H1 (cell line): Measurements from ENCODE around the gene DISC1. TPM values are rescaled to one million over a fixed set of nuclear protein-coding genes. Genes with fewer than 3 reads are reported as not detected.

Source experiments
- CTCF ChIA-PET: fragments of 300-600 bp; sonication (Branson Sonifier 250); formaldehyde crosslinking; loops from one replicate; lab custom pipeline; 2021; ENCODE audit not compliant: partially characterized antibody; lab: Charles Lee
- POLR2A ChIA-PET: fragments of 300-600 bp; sonication (Branson Sonifier 250); formaldehyde crosslinking; loops from one replicate; lab custom pipeline; 2021; ENCODE audit warnings: inconsistent platforms; ENCODE audit not compliant: partially characterized antibody; lab: Charles Lee
- DNase-seq, 2 experiments: peaks; one replicate each; pipeline versions ENCODE4 v3.0.0 to v3.0.0-alpha.2; 2010 to 2022; ENCODE audit warnings: low spot score in 2 of 2, low read depth in 1 of 2, mixed read lengths in 1 of 2
- FAIRE-seq: peaks from 2 replicates; lab custom pipeline; 2011; peaks lifted over from hg19 to GRCh38; lab: Jason Lieb, UNC
- H2AFZ ChIP-seq: 2 replicates; pipeline ENCODE4 v1.8.1; 2012; ENCODE audit warnings: low read length, inconsistent platforms
- H2AK5ac ChIP-seq: 2 replicates; pipeline ENCODE4 v1.6.1; 2013; ENCODE audit warnings: low read depth, low read length
- H2BK120ac ChIP-seq: replicated peaks from 2 replicates; pipeline ENCODE3; 2013; ENCODE audit warnings: low read depth, low read length, inconsistent platforms
- H2BK12ac ChIP-seq: 2 replicates; pipeline ENCODE4 v1.6.1; 2013; ENCODE audit warnings: low read depth, low read length
- H2BK15ac ChIP-seq: 2 replicates; pipeline ENCODE4 v1.6.1; 2013; ENCODE audit warnings: low read length
- H2BK20ac ChIP-seq: 2 replicates; pipeline ENCODE4 v1.6.1; 2013; ENCODE audit warnings: low read length
- H2BK5ac ChIP-seq: 2 replicates; pipeline ENCODE4 v1.6.1; 2013; ENCODE audit warnings: low read depth, low read length
- H3K14ac ChIP-seq: 2 replicates; pipeline ENCODE4 v1.6.1; 2013; ENCODE audit warnings: inconsistent platforms; ENCODE audit not compliant: insufficient read length
- H3K18ac ChIP-seq: 2 replicates; pipeline ENCODE4 v1.6.1; 2013; ENCODE audit warnings: low read length; ENCODE audit errors: extremely low read depth
- H3K23ac ChIP-seq: 2 replicates; pipeline ENCODE4 v1.6.1; 2013; ENCODE audit warnings: inconsistent platforms; ENCODE audit not compliant: insufficient read length
- H3K23me2 ChIP-seq: 2 replicates; pipeline ENCODE4 v1.6.1; 2013; ENCODE audit warnings: low read depth, low read length
- H3K27ac ChIP-seq: 2 replicates; pipeline ENCODE4 v1.6.1; 2011; ENCODE audit warnings: low read depth, low read length, inconsistent platforms
- H3K27me3 ChIP-seq, 4 experiments: replicated peaks in 1 of 4; 1 replicate in 1 of 4; 2 replicates in 3 of 4; pipeline versions ENCODE4 v1.6.1 to v1.8.1; 2011 to 2013; ENCODE audit warnings: low read length in 3 of 4, mild to moderate bottlenecking in 3 of 4, inconsistent platforms in 2 of 4, mixed read lengths in 2 of 4, moderate library complexity in 1 of 4; ENCODE audit not compliant: control insufficient read depth in 3 of 4, insufficient read depth in 3 of 4; ENCODE audit errors: extremely low read depth in 1 of 4
- H3K36me3 ChIP-seq, 4 experiments: 2 replicates each; pipeline versions ENCODE4 v1.6.1 to v1.8.1; 2011 to 2013; ENCODE audit warnings: mild to moderate bottlenecking in 4 of 4, low read length in 3 of 4, moderate library complexity in 2 of 4, control low read depth in 1 of 4, inconsistent platforms in 1 of 4; ENCODE audit not compliant: insufficient read depth in 4 of 4, control insufficient read depth in 2 of 4
- H3K4ac ChIP-seq: replicated peaks from 2 replicates; pipeline ENCODE3; 2013; ENCODE audit warnings: low read length, low read depth, mixed read lengths, inconsistent platforms; ENCODE audit not compliant: insufficient read length
- H3K4me1 ChIP-seq, 4 experiments: replicated peaks in 1 of 4; 1 replicate in 1 of 4; 2 replicates in 3 of 4; pipeline versions ENCODE4 v1.6.1 to v1.8.1; 2011 to 2013; ENCODE audit warnings: low read length in 3 of 4, inconsistent platforms in 2 of 4, mixed read lengths in 1 of 4; ENCODE audit not compliant: insufficient read depth in 4 of 4, control insufficient read depth in 3 of 4
- H3K4me2 ChIP-seq, 2 experiments: 2 replicates each; pipeline versions ENCODE4 v1.6.1 to v1.8.1; 2011 to 2013; ENCODE audit warnings: low read depth in 2 of 2, low read length in 2 of 2, control low read depth in 1 of 2, inconsistent platforms in 1 of 2, mild to moderate bottlenecking in 1 of 2; ENCODE audit not compliant: insufficient read depth in 1 of 2
- H3K4me3 ChIP-seq, 4 experiments: fragments of 200-600, 300-600 bp in 1 of 4; sonication (generic), shearing (Covaris generic), sonication (Bioruptor Twin) in 1 of 4; 2 replicates each; pipeline versions ENCODE4 v1.5.1 to v1.8.1; 2011 to 2016; ENCODE audit warnings: low read length in 4 of 4, low read depth in 3 of 4, control low read depth in 2 of 4, inconsistent platforms in 2 of 4, mild to moderate bottlenecking in 2 of 4, mixed read lengths in 1 of 4, moderate library complexity in 1 of 4; ENCODE audit not compliant: insufficient read depth in 2 of 4; ENCODE audit errors: extremely low read depth in 1 of 4
- H3K56ac ChIP-seq: replicated peaks from 2 replicates; pipeline ENCODE3; 2013; ENCODE audit warnings: low read depth, mild to moderate bottlenecking, mixed read lengths, low read length, inconsistent platforms; ENCODE audit not compliant: insufficient read length
- H3K79me1 ChIP-seq: 2 replicates; pipeline ENCODE4 v1.6.1; 2013; ENCODE audit warnings: low read depth, low read length, control low read depth
- H3K79me2 ChIP-seq, 2 experiments: 2 replicates each; pipeline versions ENCODE4 v1.6.1 to v1.8.1; 2012 to 2013; ENCODE audit warnings: low read length in 2 of 2, mild to moderate bottlenecking in 2 of 2, inconsistent platforms in 1 of 2; ENCODE audit not compliant: insufficient read depth in 2 of 2, control insufficient read depth in 1 of 2
- H3K9ac ChIP-seq, 4 experiments: replicated peaks in 1 of 4; 1 replicate in 1 of 4; 2 replicates in 3 of 4; pipeline versions ENCODE4 v1.6.1 to v1.8.1; 2011 to 2013; ENCODE audit warnings: low read depth in 3 of 4, low read length in 3 of 4, control low read depth in 2 of 4, mild to moderate bottlenecking in 2 of 4, moderate library complexity in 2 of 4, inconsistent platforms in 1 of 4; ENCODE audit errors: extremely low read depth in 1 of 4
- H3K9me3 ChIP-seq, 2 experiments: 2 replicates each; pipeline versions ENCODE4 v1.6.1 to v1.8.1; 2012 to 2013; ENCODE audit warnings: mild to moderate bottlenecking in 2 of 2, moderate library complexity in 2 of 2, control low read depth in 1 of 2, inconsistent platforms in 1 of 2, low read depth in 1 of 2, low read length in 1 of 2, mixed read lengths in 1 of 2; ENCODE audit not compliant: insufficient read depth in 2 of 2
- H4K20me1 ChIP-seq, 2 experiments: replicated peaks in 1 of 2; 2 replicates each; pipeline versions ENCODE3 to v1.8.1; 2011 to 2013; ENCODE audit warnings: inconsistent platforms in 2 of 2, low read length in 2 of 2, mild to moderate bottlenecking in 1 of 2; ENCODE audit not compliant: insufficient read depth in 2 of 2, control insufficient read depth in 1 of 2
- H4K5ac ChIP-seq: 2 replicates; pipeline ENCODE4 v1.6.1; 2013; ENCODE audit warnings: low read length, low read depth, mixed read lengths, inconsistent platforms; ENCODE audit not compliant: insufficient read length
- H4K8ac ChIP-seq: 2 replicates; pipeline ENCODE4 v1.8.0; 2013; ENCODE audit warnings: mild to moderate bottlenecking, moderate library complexity, low read length, inconsistent platforms; ENCODE audit not compliant: insufficient read depth; ENCODE audit errors: extremely low read depth
- H4K91ac ChIP-seq: replicated peaks from 2 replicates; pipeline ENCODE3; 2013; ENCODE audit warnings: low read length, mixed read lengths, inconsistent platforms; ENCODE audit not compliant: insufficient read length
- JUN ChIP-seq: IDR thresholded peaks from 2 replicates; pipeline ENCODE4 v1.6.1; 2011; ENCODE audit warnings: low read depth, mild to moderate bottlenecking, improper control_type of control experiment, low read length
- JUND ChIP-seq: IDR thresholded peaks from 2 replicates; pipeline ENCODE4 v1.6.1; 2011; ENCODE audit warnings: mild to moderate bottlenecking, improper control_type of control experiment, low read length
- KDM4A ChIP-seq: IDR thresholded peaks from one replicate; pipeline ENCODE4 v1.7.1; 2012; ENCODE audit warnings: low read depth, mild to moderate bottlenecking, moderate library complexity, low read length, inconsistent platforms; ENCODE audit not compliant: severe bottlenecking
- NRF1 ChIP-seq: IDR thresholded peaks from 2 replicates; pipeline ENCODE4 v1.6.1; 2011; ENCODE audit warnings: mild to moderate bottlenecking, low read depth, low read length, improper control_type of control experiment
- RNF2 ChIP-seq: fragments of 200-900, 300-1000 bp; sonication (generic); IDR thresholded peaks from 2 replicates; pipeline ENCODE4 v1.7.1; 2016; ENCODE audit warnings: borderline replicate concordance, low read depth, mild to moderate bottlenecking, antibody characterized with exemption, low read length; ENCODE audit not compliant: poor library complexity, severe bottlenecking; ENCODE audit errors: missing control alignments
- WGBS, 2 experiments: shearing (Covaris generic) in 1 of 2; methylation state at CpG; one replicate each; pipeline versions ENCODE4 v1.1.6 to v1.1.7; 2013 to 2015; ENCODE audit warnings: low lambda C conversion rate in 2 of 2, mixed read lengths in 2 of 2, inconsistent platforms in 1 of 2, low coverage in 1 of 2, missing lambda C conversion rate in 1 of 2; ENCODE audit not compliant: insufficient replicate concordance in 2 of 2, insufficient coverage in 1 of 2, insufficient read length in 1 of 2; ENCODE audit errors: extremely low coverage in 1 of 2, missing lambda C conversion rate in 1 of 2; 5-methylcytosine and 5-hydroxymethylcytosine counted together
- polyA plus RNA-seq, 7 experiments: library from polyadenylated mRNA; depleted of rRNA in 3 of 7; stranded (reverse) in 5 of 7; unstranded in 2 of 7; fragments of >200 nt in 5 of 7; fragments of 200-250 nt in 2 of 7; gene quantifications; 1 replicate in 5 of 7; 2 replicates in 1 of 7; 4 replicates in 1 of 7; pipeline versions ENCODE4 v1.2.1 to v1.2.3, GENCODE V29; 2011 to 2013; ENCODE audit warnings: missing spikeins in 2 of 7, mixed read lengths in 2 of 7
- total RNA-seq: library from RNA; stranded (reverse); fragmentation: NEBNext Ultra II Directional; extraction: Animal tissue kit (Norgen Biotek cat#: 25700); gene quantifications from 2 replicates; pipeline ENCODE4 v1.2.1, GENCODE V29; 2021

The DISC1 gene
- total and polyA plus RNA-seq, 2 of the 8 experiments (the other 6 are each of a cell fraction or from before 2014, with no cell fraction given): 1.1 to 3.5 TPM

DNA sequence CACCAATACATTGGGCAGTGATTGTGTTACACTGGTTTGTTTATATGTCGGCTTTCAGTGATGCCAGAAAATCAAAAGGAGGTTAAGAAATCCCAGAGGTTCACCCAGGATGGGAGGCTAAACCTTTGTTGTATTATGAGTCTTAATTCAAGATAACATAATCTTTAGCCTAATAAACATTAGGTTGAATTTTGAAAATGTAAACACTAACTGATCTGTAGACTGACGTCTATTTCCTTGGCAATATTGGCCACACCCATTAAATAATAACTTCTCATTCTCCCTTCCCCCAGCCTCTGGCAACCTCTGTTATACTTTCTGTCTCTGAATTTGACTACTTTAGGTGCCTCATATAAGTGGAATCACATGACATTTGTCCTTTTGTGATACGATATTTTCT lies 238.7 kb downstream of the DISC1 start:
- Histone ChIP-seq H3K4me1 (peaks cover 0 to 8% (median 3%) of the 10 kb centered on the region in 4 experiments; a peak in 4 of 7 replicates), H2BK12ac (no peak overlapping the region), H3K23ac (no peak overlapping the region), H3K14ac (no peak overlapping the region), H3K23me2 (no peaks in the 10 kb centered on the region), H2BK120ac (no peak overlapping the region), H3K4ac (no peak overlapping the region), H4K20me1 (no peaks in the 10 kb centered on the region), H3K79me1 (no peaks in the 10 kb centered on the region; the same call in 1 of the 2 replicates), H2AK5ac (no peak overlapping the region), H4K91ac (no peak overlapping the region), H3K56ac (no peak overlapping the region), H3K18ac (no peak overlapping the region), H2AFZ (no peak overlapping the region), H3K9ac (no peak overlapping the region), H3K36me3 (no peaks in the 10 kb centered on the region), H3K4me2 (no peak overlapping the region), H2BK15ac (no peak overlapping the region), H2BK20ac (no peak overlapping the region), H3K27me3 (peaks cover 0 to 2% (median 0%) of the 10 kb centered on the region in 4 experiments; a peak in 1 of 7 replicates), H4K5ac (no peak overlapping the region), H3K27ac (no peak overlapping the region), H3K4me3 (no peak overlapping the region), H2BK5ac (no peak overlapping the region), H3K79me2 (no peaks in the 10 kb centered on the region), H4K8ac (no peak overlapping the region), H3K9me3 (no peaks in the 10 kb centered on the region)
- TF ChIP-seq NRF1: no peak
- no peak for TF ChIP-seq KDM4A
- no peak for TF ChIP-seq JUN
- TF ChIP-seq JUND: no peak
- TF ChIP-seq RNF2: no peak
- DNase-seq (no peak), FAIRE-seq (no peak)
- ChIA-PET POLR2A (no interaction called here), CTCF (interaction anchor here (0.6 to 2.8 kb wide), 11 partner anchors 9 to 751 kb away, joined by 3 to 13 read pairs (median 5); no protein-coding TSS in a partner anchor)
- WGBS, 2 experiments: 81% methylated on average over 3 of the region's 3 CpGs; no CpG with 5 or more reads in 1 of the 2 experiments
